ENCODE measurements around the gene OR2T10.
"Not testable (repeated sequence)": the region's sequence is repeated elsewhere in the genome, so short reads cannot be mapped to it uniquely, and the experiment has no call there.

OR2T10 gene

GRCh38 chr1:248562672-248563071, 34.8 kb downstream of the OR2T10 start, which contains the start of gene OR2T29:
TSS of gene OR2T29 (minus strand) at chr1:248562772. CDS start at chr1:248559491, 3,281 bp downstream.
- DNase-seq (ENCODE audit: low read depth, low spot score); H3K4me3 ChIP-seq (ENCODE audit: low read depth, low read length); in situ Hi-C loops (cut with HindIII; ENCODE audit: low sequenced_read_pairs): not testable (repeated sequence)

GRCh38 chr1:248551027-248551426, 46.5 kb downstream of the OR2T10 start:
- H3K4me3 ChIP-seq (ENCODE audit: low read depth, low read length); in situ Hi-C loops (cut with HindIII; ENCODE audit: low sequenced_read_pairs); DNase-seq (ENCODE audit: low read depth, low spot score): not testable (repeated sequence)

GRCh38 chr1:248547383-248547782, 50.1 kb downstream of the OR2T10 start:
- in situ Hi-C loops (cut with HindIII; ENCODE audit: low sequenced_read_pairs); DNase-seq (ENCODE audit: low read depth, low spot score); H3K4me3 ChIP-seq (ENCODE audit: low read depth, low read length): not testable (repeated sequence)

Measured in astrocyte of the spinal cord (primary cell).